ENCODE measurements around the gene SLC22A16. TPM values are rescaled to one million over a fixed set of nuclear protein-coding genes. Genes with fewer than 3 reads are reported as not detected.

Gene SLC22A16
- total and polyA plus RNA-seq, 2 donors (not counting 3 experiments of a cell fraction or from before 2014, with no cell fraction given) = not detected

DNA sequence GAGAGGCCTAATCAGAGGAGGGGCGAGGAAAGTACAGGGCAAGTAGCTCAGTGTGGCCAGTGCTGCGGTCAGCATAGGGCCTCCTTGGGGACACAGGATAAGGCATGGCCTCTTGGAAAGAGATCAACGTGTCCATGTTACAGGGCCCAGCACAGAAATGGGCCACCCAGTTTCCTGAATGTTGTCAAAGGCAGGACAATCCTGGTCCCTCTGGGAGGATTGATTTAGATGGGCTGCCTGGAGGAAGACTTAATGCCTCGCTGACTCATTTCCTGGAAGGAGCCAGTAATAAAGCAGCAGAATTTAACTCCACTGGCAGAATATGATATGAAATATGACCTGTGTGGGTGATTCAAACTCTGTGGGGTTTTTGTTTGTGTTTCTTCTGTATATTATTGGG is 77.6 kb downstream of the SLC22A16 start:
- H3K9ac ChIP-seq (replicated peaks; ENCODE audit: extremely low read depth, insufficient read depth, low read length) = no peak overlapping the region
- H3K4me3 ChIP-seq (replicated peaks in 1 of 3; ENCODE audit: insufficient read depth in 1 of 3, low read depth in 1 of 3, low read length in 3 of 3) = no peak overlapping the region
- DNase-seq (ENCODE audit: low read depth, low spot score) (no peak), FAIRE-seq (peak; percentile 93)
- POLR2A ChIA-PET = no interaction called here
- no peaks in the 10 kb centered on the region for H3K79me2 ChIP-seq (ENCODE audit: control insufficient read depth, insufficient read depth, low read length)
- no peaks in the 10 kb centered on the region for H3K36me3 ChIP-seq (ENCODE audit: control insufficient read depth in 2 of 2, extremely low read depth in 1 of 2, insufficient read depth in 2 of 2, low read length in 2 of 2)
- no TSS peak for BruUV-seq (replicated peaks)
- peak overlapping the region; percentile 48 for H3K4me2 ChIP-seq (ENCODE audit: insufficient read depth, low read length)
- dilution Hi-C loops (cut with MboI; ENCODE audit: extremely low pct_ligation_motif_present, low sequenced_read_pairs) = no loop called here
- H3K9me3 ChIP-seq (replicated peaks; ENCODE audit: control insufficient read depth, insufficient read depth, low read length) = no peaks in the 10 kb centered on the region
- H3K27me3 ChIP-seq (ENCODE audit: control insufficient read depth in 2 of 2, insufficient read depth in 2 of 2, low read length in 2 of 2) = peaks cover 0 to 2% of the 10 kb centered on the region in 2 experiments
- H2AFZ ChIP-seq (ENCODE audit: low read depth, low read length) = no peak overlapping the region
- TF ChIP-seq JUN (IDR thresholded peaks at IDR 0.05; ENCODE audit: borderline replicate concordance, insufficient read depth, insufficient read length, low read depth) = no peak
- TF ChIP-seq FOS (IDR thresholded peaks at IDR 0.05; ENCODE audit: borderline replicate concordance, insufficient read depth, low read length) = peak; percentile 78
- TF ChIP-seq, protein P1, sequence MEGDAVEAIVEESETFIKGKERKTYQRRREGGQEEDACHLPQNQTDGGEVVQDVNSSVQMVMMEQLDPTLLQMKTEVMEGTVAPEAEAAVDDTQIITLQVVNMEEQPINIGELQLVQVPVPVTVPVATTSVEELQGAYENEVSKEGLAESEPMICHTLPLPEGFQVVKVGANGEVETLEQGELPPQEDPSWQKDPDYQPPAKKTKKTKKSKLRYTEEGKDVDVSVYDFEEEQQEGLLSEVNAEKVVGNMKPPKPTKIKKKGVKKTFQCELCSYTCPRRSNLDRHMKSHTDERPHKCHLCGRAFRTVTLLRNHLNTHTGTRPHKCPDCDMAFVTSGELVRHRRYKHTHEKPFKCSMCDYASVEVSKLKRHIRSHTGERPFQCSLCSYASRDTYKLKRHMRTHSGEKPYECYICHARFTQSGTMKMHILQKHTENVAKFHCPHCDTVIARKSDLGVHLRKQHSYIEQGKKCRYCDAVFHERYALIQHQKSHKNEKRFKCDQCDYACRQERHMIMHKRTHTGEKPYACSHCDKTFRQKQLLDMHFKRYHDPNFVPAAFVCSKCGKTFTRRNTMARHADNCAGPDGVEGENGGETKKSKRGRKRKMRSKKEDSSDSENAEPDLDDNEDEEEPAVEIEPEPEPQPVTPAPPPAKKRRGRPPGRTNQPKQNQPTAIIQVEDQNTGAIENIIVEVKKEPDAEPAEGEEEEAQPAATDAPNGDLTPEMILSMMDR (IDR thresholded peaks at IDR 0.05; ENCODE audit: extremely low read depth in 1 of 2, insufficient read depth in 1 of 2, low read depth in 1 of 2, low read length in 2 of 2) = no peak
- no peak for TF ChIP-seq EZH2 (IDR thresholded peaks at IDR 0.05; ENCODE audit: borderline replicate concordance, low read depth, low read length, severe bottlenecking)
- H3K27ac ChIP-seq (ENCODE audit: insufficient read depth, low read depth, low read length) = no peak overlapping the region
- no peaks in the 10 kb centered on the region for H4K20me1 ChIP-seq (replicated peaks; ENCODE audit: control insufficient read depth, extremely low read depth, insufficient read depth, low read length)
- intact Hi-C loops (cut with micrococcal nuclease) = no loop called here
- H3K4me1 ChIP-seq (ENCODE audit: control insufficient read depth, extremely low read depth, insufficient read depth, low read length) = peaks cover 15% of the 10 kb centered on the region
- no peaks in the 10 kb centered on the region for H3K9me1 ChIP-seq (replicated peaks; ENCODE audit: control insufficient read depth, extremely low read depth, insufficient read depth, low read length)
- CTCF ChIA-PET = no interaction called here

DNA sequence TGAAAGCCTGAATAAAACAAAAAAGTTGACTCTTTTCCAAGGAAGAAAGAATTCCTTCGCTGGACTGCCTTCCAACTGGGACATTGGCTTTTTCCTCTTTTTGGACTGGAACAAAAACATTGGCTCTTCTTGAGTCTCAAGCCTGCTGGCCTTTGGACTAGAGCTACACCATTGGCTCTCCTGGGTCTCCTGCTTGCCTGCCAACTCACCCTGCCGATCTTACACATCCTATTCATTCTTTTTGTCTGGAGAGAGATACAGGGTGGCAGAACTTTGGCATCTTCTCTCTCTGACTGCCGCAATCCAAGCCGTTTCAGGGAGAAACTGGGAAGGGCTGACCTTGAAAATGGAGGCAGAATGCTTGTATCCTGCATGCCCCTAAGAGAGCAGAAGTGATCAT is 81.2 kb downstream of the SLC22A16 start:
- CTCF ChIA-PET = interaction anchor here (9.2 kb wide), 1 partner anchor 357 kb away, joined by 192 read pairs; no protein-coding TSS in a partner anchor
- no peaks in the 10 kb centered on the region for H3K9me3 ChIP-seq (replicated peaks; ENCODE audit: control insufficient read depth, insufficient read depth, low read length)
- no peak overlapping the region for H3K4me2 ChIP-seq (ENCODE audit: insufficient read depth, low read length)
- dilution Hi-C loops (cut with MboI; ENCODE audit: extremely low pct_ligation_motif_present, low sequenced_read_pairs) (no loop called here), intact Hi-C loops (cut with micrococcal nuclease) (no loop called here)
- no TSS peak for BruUV-seq (replicated peaks)
- FAIRE-seq = no peak
- H3K27me3 ChIP-seq (ENCODE audit: control insufficient read depth in 2 of 2, insufficient read depth in 2 of 2, low read length in 2 of 2) = peaks cover 0 to 2% of the 10 kb centered on the region in 2 experiments
- POLR2A ChIA-PET = no interaction called here
- no peaks in the 10 kb centered on the region for H3K79me2 ChIP-seq (ENCODE audit: control insufficient read depth, insufficient read depth, low read length)
- no peaks in the 10 kb centered on the region for H4K20me1 ChIP-seq (replicated peaks; ENCODE audit: control insufficient read depth, extremely low read depth, insufficient read depth, low read length)
- no peak overlapping the region for H2AFZ ChIP-seq (ENCODE audit: low read depth, low read length)
- H3K9me1 ChIP-seq (replicated peaks; ENCODE audit: control insufficient read depth, extremely low read depth, insufficient read depth, low read length) = no peaks in the 10 kb centered on the region
- H3K4me3 ChIP-seq (replicated peaks in 1 of 3; ENCODE audit: insufficient read depth in 1 of 3, low read depth in 1 of 3, low read length in 3 of 3) = no peak overlapping the region
- TF ChIP-seq EZH2 (IDR thresholded peaks at IDR 0.05; ENCODE audit: borderline replicate concordance, low read depth, low read length, severe bottlenecking) (no peak), FOS (IDR thresholded peaks at IDR 0.05; ENCODE audit: borderline replicate concordance, insufficient read depth, low read length) (no peak), POLR2A (IDR thresholded peaks at IDR 0.05; ENCODE audit: low read depth, low read length) (no peak)
- TF ChIP-seq, protein P1 (IDR thresholded peaks at IDR 0.05; ENCODE audit: extremely low read depth in 1 of 2, insufficient read depth in 1 of 2, low read depth in 1 of 2, low read length in 2 of 2) = no peak
- TF ChIP-seq, protein P2, sequence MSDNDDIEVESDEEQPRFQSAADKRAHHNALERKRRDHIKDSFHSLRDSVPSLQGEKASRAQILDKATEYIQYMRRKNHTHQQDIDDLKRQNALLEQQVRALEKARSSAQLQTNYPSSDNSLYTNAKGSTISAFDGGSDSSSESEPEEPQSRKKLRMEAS (IDR thresholded peaks at IDR 0.05; ENCODE audit: insufficient read depth, insufficient read length) = no peak
- no peak overlapping the region for H3K9ac ChIP-seq (replicated peaks; ENCODE audit: extremely low read depth, insufficient read depth, low read length)
- H3K36me3 ChIP-seq (ENCODE audit: control insufficient read depth in 2 of 2, extremely low read depth in 1 of 2, insufficient read depth in 2 of 2, low read length in 2 of 2) = no peaks in the 10 kb centered on the region
- no peak overlapping the region for H3K27ac ChIP-seq (ENCODE audit: insufficient read depth, low read depth, low read length)
- no peak for DNase-seq (ENCODE audit: low read depth, low spot score)
- peaks cover 21% of the 10 kb centered on the region for H3K4me1 ChIP-seq (ENCODE audit: control insufficient read depth, extremely low read depth, insufficient read depth, low read length)
